Posterior cingulate gyrus (tissue), 11 donors: ENCODE data around the gene KRTAP10-8.
"Not testable (repeated sequence)": the region's sequence is repeated elsewhere in the genome, so short reads cannot be mapped to it uniquely, and the experiment has no call there.

ENCODE experiments used
- DNase-seq, 10 donors: peaks; one replicate each; pipeline versions ENCODE4 v3.0.0 to v3.0.0-alpha.2; 2020 to 2021; ENCODE audit warnings: mixed read lengths in 3 of 10
- intact Hi-C: fragments of 100-400 bp; cut with DNase I; formaldehyde crosslinking; loops from one replicate; pipeline ENCODE4 v1.15.1; 2023

The KRTAP10-8 gene

DNA sequence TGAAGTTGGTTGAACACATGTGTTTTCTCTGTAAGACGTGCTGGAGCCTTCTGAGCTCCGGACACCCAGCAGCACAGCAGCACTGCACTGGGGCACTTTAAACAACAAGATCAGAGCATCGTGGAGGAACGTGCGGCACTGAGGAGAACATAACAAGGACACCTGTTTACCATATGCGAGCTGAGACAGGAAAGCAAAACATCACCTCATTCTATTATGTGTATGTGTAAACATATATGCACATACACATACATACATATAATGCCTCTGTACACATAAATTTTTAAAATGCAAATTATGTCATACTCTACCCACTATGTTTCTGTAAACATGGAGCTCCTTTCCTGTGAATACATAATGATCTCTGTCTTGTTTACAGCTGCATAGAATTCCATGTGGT, 16.4 kb upstream of the KRTAP10-8 start:
- DNase-seq, result no peak
- intact Hi-C loops, result no loop called here

DNA sequence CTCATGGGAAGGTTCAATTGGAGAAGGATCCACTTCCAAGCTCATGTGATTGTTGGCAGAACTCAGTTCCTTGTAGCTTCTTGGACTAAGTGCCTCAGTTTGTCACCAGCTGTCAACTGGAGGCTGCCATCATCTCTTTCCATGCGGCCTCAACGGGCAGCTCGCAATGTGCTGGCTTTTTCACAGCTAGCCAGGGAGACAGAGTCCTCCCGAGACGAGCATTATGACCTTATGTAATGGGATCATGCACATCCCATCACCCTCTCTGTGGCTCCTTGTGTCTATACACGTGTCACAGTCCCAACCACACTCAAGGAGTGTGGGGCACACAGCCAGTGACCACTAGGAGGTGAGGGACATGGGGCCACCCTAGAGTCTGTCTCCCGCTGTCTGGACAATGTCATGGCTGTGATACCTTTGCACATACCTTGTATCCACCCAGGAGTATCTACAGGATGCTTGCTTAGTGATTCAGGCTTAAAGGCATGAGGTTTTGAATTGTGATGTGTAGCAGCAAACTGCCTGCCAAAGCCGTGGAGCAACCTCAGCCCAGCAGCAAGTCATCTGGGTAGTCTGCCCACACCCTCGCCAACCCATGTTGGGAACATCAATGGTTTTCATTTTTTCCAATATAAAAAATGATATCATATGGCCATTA, 15.7 kb upstream of the KRTAP10-8 start:
- DNase-seq, result no peak
- intact Hi-C loops, result no loop called here

DNA sequence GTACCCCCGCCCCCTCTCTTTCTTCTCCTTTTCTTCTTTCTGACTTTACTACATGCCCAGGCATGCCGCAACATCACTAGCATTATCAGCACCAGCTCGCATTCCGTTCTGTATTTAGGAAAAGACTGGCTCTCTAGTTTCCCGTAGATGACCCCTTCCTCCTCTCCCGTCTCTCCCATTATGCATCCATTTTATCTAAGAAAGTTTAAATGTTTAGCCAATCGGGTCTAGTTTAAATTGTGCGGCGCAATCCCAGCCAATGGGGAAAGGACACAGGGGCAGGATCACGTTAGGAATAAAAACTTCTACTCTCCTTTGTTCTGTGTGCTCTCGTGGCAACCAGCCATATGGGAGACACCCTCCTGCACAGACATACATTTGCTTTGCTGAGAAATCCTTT, 13.8 kb upstream of the KRTAP10-8 start:
- intact Hi-C loops, result no loop called here
- DNase-seq, result no peak

DNA sequence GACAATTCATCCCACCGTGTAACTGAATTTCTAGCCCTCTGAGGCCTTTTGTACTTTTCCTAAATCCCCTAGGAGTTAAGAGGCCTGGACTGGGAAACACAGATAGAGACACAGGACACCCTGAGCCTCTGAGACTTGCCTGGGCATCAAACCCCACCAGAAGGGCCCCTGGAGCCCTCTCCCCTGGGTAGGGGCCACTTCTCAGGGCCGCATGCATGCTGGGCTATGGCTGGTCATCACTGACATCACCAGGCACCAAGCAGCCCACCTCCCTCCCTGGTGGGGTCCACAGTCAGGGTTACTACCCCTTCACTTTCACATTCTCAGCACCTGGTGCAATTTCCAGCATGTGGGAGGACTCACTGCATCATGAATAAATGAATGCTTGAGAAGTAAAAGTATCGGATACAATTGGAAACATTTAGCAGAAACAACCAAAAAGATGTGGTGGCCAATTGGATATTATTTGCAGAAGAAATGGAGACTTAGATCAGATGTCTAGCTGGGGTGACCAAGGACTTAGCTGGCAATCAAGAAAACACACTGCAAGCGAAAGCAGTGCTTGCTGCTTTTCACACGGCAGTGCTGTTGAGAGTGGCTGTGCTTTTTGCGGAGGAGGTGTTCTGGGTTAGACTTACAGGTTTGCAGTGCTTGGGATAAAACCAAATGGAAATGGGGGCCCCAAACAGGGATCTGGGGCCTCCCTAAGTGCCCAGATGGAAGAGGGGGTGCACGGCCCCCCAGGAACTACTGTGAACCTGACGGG, 12.4 kb upstream of the KRTAP10-8 start:
- peak in 1 of 10 donors; percentile 66 for DNase-seq
- intact Hi-C loops, result no loop called here

DNA sequence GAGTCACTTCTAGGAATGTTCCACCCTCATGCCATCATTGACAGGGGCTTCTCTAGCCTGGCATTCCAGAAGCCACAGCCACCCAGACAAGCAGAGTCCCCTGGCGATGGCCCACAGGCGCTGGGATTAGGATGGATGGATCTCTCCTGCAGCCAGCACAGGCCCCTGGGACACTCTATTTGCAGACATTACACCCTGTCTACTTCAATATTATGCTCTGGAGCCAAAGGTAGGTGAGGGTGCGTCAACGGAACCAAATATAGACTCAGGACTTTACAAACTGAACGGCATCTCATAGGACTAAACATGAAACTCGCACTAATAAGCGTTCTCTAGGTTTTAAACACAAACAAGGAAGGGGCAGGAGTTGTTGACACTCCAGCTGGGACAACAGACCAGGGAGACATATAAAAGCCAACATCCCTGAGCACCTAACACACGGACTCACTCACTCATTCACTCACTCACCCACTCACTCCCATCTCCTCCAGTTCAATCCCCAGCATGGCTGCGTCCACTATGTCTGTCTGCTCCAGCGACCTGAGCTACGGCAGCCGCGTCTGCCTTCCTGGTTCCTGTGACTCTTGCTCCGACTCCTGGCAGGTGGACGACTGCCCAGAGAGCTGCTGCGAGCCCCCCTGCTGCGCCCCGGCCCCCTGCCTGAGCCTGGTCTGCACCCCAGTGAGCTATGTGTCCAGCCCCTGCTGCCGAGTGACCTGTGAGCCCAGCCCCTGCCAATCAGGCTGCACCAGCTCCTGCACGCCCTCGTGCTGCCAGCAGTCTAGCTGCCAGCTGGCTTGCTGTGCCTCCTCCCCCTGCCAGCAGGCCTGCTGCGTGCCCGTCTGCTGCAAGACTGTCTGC, 11.5 kb upstream of the KRTAP10-8 start, which contains the start of gene KRTAP10-7:
Gene KRTAP10-7, plus strand, starts transcription at position 480 of the 861 bp plus-strand sequence. Its CDS starts 25 bp downstream, at position 505.
- DNase-seq, intact Hi-C loops: not testable (repeated sequence)

DNA sequence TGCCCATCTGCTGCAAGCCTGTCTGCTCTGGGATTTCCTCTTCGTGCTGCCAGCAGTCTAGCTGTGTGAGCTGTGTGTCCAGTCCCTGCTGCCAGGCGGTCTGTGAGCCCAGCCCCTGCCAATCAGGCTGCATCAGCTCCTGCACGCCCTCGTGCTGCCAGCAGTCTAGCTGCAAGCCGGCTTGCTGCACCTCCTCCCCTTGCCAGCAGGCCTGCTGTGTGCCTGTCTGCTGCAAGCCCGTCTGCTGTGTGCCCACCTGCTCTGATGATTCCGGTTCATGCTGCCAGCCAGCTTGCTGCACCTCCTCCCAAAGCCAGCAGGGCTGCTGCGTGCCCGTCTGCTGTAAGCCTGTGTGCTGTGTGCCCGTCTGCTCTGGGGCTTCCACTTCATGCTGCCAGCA, 10.8 kb upstream of the KRTAP10-8 start:
- intact Hi-C loops, result not testable (repeated sequence)
- peak in 1 of 10 donors; percentile 56 for DNase-seq

DNA sequence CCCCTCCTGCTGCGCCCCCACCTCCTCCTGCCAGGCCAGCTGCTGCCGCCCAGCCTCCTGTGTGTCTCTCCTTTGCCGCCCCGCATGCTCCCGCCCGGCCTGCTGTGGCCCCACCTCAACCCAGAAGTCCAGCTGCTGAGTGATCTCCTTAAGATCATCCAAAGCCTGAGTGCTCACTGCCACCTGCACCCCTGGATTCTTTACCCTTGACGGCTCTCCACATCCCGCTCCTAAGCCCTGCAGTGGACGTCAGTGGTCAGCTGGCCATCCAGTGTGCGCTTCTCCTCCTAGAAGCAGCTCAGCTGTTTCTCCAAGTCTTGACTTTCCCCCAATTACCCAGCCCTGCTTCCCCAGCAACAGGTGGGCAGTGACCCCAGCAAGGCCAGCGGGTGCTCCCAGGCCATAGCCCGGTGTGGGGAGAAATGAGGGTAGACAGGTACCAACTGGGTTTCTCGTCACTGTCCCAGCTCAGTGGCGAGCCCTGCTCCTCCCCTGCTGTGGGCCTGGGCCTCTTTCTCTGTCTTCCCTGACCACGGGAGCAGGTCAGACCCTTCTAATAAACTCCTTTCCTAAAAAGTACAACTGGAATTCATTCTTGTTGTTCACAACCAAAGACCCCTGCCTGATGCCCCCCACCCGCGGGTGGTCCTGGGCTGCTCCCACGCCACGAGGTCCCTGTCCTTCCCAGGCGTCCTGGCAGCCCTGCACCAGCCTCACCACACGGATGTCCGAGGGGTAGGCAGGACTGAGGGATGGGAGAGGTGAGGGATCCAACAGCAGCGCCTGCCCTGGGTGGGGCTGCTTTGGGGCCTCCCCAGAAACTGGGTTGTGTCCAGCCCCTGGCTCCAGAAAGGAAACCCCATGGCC, 10.1 kb upstream of the KRTAP10-8 start:
- DNase-seq, result peak in 3 of 10 donors; percentile 15 to 71 (median 61)
- intact Hi-C loops, result no loop called here

DNA sequence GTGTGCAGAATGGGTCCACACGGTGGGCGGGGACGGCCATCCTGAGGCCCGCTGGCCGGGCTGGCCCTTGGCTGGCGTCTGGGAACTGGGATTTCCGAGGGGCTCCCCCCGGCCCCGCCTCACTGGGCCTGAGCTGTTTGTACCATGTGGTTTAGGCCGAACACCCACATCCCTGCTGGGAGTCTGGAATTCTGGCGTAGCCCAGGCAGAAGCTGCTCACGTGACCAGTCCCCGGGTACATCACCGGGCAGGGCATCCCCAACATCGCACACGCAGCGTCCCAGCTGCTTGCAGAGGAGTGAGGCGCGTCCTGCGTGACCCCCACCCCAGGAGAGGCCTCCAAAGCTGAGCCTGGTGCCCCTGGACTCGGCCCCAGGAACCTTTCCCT, 9.4 kb upstream of the KRTAP10-8 start:
- peak in 2 of 10 donors; percentile 40 to 43 for DNase-seq
- intact Hi-C loops, result no loop called here

DNA sequence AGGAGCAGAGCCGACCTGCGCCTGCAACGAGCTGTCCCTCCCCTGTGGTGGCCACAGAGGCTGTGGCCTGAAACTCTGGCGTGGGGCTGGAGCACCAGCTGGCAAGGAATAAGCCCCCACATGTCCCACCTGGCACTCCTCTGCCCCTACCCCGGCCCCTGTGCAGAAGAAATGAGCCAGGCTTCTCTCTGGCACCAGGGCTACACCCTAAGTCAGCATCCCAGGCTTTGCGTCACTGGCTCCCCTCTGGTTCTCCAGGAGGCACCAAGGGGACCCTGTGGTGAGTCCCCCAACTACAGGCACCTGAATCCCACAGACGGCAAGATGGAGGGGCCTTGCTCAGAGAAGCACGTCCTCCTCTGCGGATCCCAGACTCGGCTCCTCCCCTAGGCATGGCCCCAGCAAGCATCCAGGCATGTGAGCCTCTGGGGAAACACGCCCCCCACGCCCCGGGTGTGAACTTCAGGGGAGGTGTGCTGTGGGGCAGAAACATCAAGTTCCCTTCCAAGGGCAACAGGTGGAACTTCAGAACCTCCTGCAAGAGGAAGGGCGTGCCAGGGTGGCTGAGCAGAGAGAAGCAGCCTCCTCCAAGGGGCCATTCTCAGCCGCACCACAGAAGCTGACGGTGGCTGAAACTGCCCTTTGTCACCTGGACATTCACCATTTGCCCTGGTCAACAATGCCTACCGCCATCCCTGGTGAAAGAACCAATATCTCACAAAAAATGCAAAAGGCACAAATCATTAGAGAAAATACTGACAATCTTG, 8.6 kb upstream of the KRTAP10-8 start:
- DNase-seq, result peak in 2 of 10 donors; percentile 35 to 62
- intact Hi-C loops, result no loop called here

DNA sequence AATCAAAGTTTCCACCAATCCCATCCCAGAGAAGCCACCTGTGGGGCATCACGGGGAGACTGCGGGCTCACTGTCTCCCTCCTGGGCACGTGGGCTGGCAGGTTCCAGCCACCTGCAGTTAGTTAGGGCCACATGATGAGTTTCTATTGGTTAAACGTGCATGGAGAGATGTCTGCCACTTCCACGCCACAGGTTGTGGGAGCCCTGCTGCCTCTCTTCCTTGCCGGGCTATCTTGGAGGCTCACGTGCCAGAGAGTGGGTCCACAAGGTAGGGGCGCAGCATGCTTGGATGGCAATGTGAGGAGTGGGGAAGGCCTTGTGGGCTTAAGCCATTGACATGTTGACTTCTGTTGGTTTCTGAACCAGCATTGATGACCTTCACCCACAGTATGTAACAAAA, 8.0 kb upstream of the KRTAP10-8 start:
- peak in 1 of 10 donors; percentile 54 for DNase-seq
- intact Hi-C loops, result no loop called here

DNA sequence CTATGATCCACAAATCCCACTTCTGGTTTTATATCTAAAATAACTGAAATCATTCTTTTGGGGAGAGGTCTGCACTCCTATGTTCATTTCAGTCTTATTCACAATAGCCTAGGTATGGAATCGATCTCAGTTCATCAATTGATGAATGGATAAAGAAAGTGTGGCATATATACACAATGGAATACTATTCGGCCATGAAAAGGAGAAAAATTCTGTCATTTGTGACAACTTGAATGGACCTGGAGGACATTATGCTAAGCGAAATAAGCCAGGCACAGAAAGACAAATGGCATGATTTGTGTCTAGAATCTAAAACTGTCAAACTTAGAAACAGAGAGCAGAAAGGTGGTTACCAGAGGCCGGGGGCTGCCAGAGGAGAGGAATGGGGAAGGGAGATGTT, 5.4 kb upstream of the KRTAP10-8 start:
- intact Hi-C loops, result no loop called here
- no peak for DNase-seq

DNA sequence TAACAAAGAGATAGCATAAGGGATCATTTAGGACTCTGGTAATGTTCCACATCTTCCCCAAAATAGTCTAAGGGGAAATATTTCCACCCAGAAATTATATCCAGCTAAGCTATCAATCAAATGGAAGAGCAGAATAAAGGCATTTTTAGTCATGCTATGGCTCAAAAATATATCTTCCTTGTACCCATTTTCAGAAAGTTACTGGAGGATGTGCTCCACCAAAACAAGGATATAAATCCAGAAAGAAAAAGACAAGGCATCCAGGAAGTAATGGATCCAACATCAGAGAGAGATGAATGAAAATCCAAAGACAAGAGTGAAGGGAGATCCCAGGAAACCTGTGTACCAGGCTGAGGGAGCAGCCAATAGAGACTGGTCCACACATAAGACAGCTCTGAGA, 2.7 kb upstream of the KRTAP10-8 start:
- DNase-seq, result no peak
- intact Hi-C loops, result no loop called here

DNA sequence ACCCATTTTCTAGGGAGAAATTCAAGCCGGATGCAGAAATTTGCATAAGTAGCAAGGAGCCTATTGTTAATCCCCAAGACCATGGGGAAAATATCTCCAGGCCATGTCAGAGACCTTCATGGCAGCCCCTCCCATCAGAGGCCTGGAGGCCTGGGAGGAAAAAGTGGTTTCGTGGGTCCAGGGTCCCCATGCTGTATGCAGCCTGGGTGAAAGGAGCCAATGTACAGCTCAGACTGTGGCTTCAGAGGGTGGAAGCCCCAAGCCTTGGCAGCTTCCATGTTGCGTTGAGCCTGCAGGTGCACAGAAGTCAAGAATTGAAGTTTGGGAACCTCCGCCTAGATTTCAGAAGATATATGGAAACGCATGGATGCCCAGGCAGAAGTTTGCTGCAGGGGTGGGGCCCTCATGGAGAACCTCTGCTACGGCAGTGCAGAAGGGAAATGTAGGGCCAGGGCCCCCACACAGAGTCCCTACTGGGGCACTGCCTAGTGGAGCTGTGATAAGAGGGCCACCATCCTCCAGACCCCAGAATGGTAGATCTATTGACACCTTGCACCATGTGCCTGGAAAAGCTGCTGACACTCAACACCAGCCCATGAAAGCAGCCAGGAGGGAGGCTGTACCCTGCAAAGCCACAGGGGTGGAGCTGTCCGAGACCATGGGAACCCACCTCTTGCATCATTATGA, 1.6 kb upstream of the KRTAP10-8 start:
- peak in 1 of 10 donors; percentile 62 for DNase-seq
- intact Hi-C loops, result not testable (repeated sequence)

DNA sequence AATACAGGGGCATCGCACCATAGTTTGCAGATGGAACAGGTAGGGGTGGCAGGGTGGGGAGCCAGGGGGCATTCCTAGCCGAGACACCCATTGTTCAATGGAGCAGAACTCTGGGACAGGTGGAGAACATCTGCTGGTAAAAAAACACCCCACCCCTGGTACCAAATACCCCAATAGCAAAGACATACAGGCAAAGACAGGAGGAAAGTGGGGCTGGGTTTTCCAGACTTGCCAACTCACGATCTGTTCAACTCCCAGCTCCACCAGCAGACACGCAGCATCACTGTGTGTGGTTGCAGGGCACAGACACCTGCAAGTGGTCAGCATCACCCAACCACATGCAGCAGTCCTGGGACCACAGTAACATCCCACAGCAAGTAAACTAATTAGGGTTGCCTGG, 328 bp upstream of the KRTAP10-8 start:
- DNase-seq, result peak in 2 of 10 donors; percentile 2 to 42
- intact Hi-C loops, result no loop called here

DNA sequence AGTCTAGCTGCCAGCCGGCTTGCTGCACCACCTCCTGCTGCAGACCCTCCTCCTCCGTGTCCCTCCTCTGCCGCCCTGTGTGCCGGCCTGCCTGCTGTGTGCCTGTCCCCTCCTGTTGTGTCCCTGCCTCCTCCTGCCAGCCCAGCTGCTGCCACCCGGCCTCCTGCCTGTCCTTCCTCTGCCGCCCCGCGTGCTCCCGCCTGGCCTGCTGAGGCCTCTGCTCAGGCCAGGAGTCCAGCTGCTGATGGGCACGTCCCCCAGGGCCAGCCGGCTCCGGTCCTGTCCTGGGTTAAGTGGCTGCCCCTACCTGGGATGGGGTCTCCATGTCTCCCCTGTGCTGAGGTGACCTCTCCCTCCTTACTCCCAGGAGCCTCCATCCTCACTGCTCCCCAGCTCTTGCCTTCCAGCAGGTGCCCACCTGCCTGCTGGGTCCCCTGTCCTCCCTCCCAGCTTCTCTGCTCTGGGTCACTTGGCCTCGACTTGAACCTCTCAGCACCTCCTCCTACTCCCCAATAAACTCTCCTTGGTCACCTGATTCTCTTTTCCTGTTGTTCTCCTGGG, 870 bp downstream of the KRTAP10-8 start:
- intact Hi-C loops, result no loop called here
- DNase-seq, result peak in 2 of 10 donors; percentile 39 to 71

DNA sequence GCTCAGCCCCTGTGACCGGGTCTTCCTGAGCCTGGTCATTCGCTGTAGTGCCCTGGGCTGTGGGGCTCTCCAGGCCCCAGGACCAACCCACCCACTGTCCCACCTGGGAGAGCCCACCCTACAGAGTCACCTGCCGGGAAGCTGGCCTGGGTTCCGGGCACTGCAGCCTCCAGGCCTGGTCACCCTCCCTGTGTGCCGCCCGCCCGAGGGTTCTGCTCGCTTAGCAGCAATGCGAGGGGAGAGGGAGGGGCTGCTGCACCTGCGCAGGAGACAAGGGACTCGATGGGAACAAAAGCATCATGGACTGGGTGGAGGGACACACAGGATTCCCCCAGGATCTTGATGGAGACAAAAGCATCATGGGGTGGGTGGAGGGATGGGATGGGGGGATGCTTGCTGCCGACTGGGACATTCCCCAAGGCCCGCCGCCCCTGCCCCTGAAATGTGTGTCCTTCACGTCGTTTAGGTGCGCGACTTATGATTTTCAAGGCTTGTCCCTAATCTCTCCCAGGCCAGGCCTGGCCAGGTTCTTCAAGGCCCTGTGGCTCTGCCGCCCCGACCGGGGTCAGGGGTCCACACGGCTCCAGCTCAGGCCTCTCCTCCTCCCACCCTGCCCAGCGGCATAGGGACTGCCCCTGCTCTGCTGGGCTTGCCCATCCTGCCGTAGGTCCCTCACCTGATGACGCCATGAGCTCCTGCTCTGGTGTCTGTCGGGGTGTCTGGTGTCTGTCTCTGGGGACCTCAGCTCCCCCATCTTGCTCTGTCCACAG, 1.7 kb downstream of the KRTAP10-8 start:
- peak in 2 of 10 donors; percentile 60 to 61 for DNase-seq
- intact Hi-C loops, result no loop called here

DNA sequence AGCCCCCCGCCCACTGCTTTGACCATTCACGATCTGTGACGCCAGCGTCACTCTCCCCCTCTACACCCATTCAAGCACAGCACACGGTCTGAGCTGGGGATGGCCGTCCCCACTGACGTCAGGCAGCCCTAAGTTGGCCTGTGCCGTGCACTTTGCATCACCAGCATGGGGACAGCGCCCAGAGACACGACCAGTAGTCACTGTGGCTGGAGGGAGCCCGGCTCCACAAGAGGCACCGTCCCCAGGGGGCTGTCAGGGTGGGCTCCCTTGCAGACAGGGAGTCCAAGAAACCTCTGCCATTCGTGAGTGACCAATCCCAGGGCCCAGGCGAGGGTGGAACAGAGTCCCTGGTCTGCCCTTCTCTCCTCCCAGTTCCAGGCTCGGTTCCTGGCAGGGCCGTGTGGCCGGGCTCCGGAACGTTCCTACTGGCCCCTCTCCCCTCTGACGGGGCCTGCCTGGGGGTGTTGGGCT, 2.3 kb downstream of the KRTAP10-8 start:
- intact Hi-C loops, result no loop called here
- peak in 2 of 10 donors; percentile 56 to 64 for DNase-seq
